Chondrocyte (in vitro differentiated cells): Measurements from ENCODE around the gene SUZ12. TPM values are rescaled to one million over a fixed set of nuclear protein-coding genes. Genes with fewer than 3 reads are reported as not detected.
"Not testable (repeated sequence)": the region's sequence is repeated elsewhere in the genome, so short reads cannot be mapped to it uniquely, and the experiment has no call there.

ENCODE experiments used
- DNase-seq: peaks from one replicate; pipeline ENCODE4 v3.0.0; 2021; ENCODE audit warnings: mixed read lengths, low spot score
- H3K27ac Mint-ChIP-seq: one replicate; pipeline ENCODE4 v1.8.0; 2021; ENCODE audit warnings: mild to moderate bottlenecking, moderate library complexity, mixed read lengths; ENCODE audit not compliant: unreplicated experiment
- H3K27me3 Mint-ChIP-seq: 2 replicates; pipeline ENCODE4 v1.8.0; 2021; ENCODE audit warnings: low read depth, mixed read lengths
- H3K36me3 Mint-ChIP-seq: 2 replicates; pipeline ENCODE4 v1.8.0; 2021; ENCODE audit warnings: low read depth, mixed read lengths
- H3K4me1 Mint-ChIP-seq: 2 replicates; pipeline ENCODE4 v1.8.0; 2021; ENCODE audit warnings: low read depth, mild to moderate bottlenecking, mixed read lengths
- H3K4me3 Mint-ChIP-seq: one replicate; pipeline ENCODE4 v1.8.0; 2021; ENCODE audit warnings: mild to moderate bottlenecking, moderate library complexity, mixed read lengths; ENCODE audit not compliant: unreplicated experiment
- H3K9me3 Mint-ChIP-seq: 2 replicates; pipeline ENCODE4 v1.8.0; 2021; ENCODE audit warnings: low read depth, mixed read lengths
- CTCF ChIP-seq: fragments of 200-600 bp; sonication (generic); IDR thresholded peaks from 2 replicates; pipeline ENCODE4 v1.5.0; 2021; ENCODE audit warnings: antibody characterized with exemption, mild to moderate bottlenecking, moderate library complexity
- total RNA-seq: library from RNA; stranded (reverse); gene quantifications from 3 replicates; pipeline ENCODE4 v1.2.1, GENCODE V29; 2021

Gene SUZ12
- total RNA-seq, 1 donor from 2014 or later = 19.5 TPM

- H3K27ac Mint-ChIP-seq = no peak overlapping the region
- no peak overlapping the region for H3K4me3 Mint-ChIP-seq
- no peaks in the 10 kb centered on the region for H3K27me3 Mint-ChIP-seq
Measured at GRCh38 chr17:31917065-31917529, 19.7 kb upstream of the SUZ12 start.

GRCh38 chr17:31917721-31918120 is 19.1 kb upstream of the SUZ12 start:
- not testable (repeated sequence) for H3K36me3 Mint-ChIP-seq, H3K4me3 Mint-ChIP-seq, H3K9me3 Mint-ChIP-seq, H3K27me3 Mint-ChIP-seq, H3K27ac Mint-ChIP-seq
- peaks cover 26% of the 10 kb centered on the region for H3K4me1 Mint-ChIP-seq
- peak; percentile 33 for DNase-seq

More at GRCh38 chr17:31917065-31917529, 19.7 kb upstream of the SUZ12 start:
- no peaks in the 10 kb centered on the region for H3K36me3 Mint-ChIP-seq
- no peak for TF ChIP-seq CTCF
- no peaks in the 10 kb centered on the region for H3K9me3 Mint-ChIP-seq
- peak; percentile 66 for DNase-seq
- peaks cover 26% of the 10 kb centered on the region for H3K4me1 Mint-ChIP-seq

- no peak for TF ChIP-seq CTCF
- no peaks in the 10 kb centered on the region for H3K36me3 Mint-ChIP-seq
- no peaks in the 10 kb centered on the region for H3K27me3 Mint-ChIP-seq
- peaks cover 26% of the 10 kb centered on the region for H3K4me1 Mint-ChIP-seq
- no peak overlapping the region for H3K4me3 Mint-ChIP-seq
- H3K27ac Mint-ChIP-seq = peak overlapping the region; percentile 19
- no peaks in the 10 kb centered on the region for H3K9me3 Mint-ChIP-seq
- peak; percentile 4 for DNase-seq
Measured at GRCh38 chr17:31918701-31919128, 18.1 kb upstream of the SUZ12 start.

GRCh38 chr17:31919802-31920525 is 16.8 kb upstream of the SUZ12 start:
- no peak overlapping the region for H3K4me3 Mint-ChIP-seq
- peak overlapping the region; percentile 77 for H3K27ac Mint-ChIP-seq
- no peaks in the 10 kb centered on the region for H3K9me3 Mint-ChIP-seq
- H3K27me3 Mint-ChIP-seq = no peaks in the 10 kb centered on the region
- TF ChIP-seq CTCF = no peak
- peaks cover 26% of the 10 kb centered on the region for H3K4me1 Mint-ChIP-seq
- DNase-seq = peak; percentile 11
- no peaks in the 10 kb centered on the region for H3K36me3 Mint-ChIP-seq

- no peak for DNase-seq
- H3K27ac Mint-ChIP-seq = no peak overlapping the region
- TF ChIP-seq CTCF = no peak
- no peaks in the 10 kb centered on the region for H3K9me3 Mint-ChIP-seq
- no peaks in the 10 kb centered on the region for H3K4me1 Mint-ChIP-seq
- no peaks in the 10 kb centered on the region for H3K27me3 Mint-ChIP-seq
- H3K4me3 Mint-ChIP-seq = no peak overlapping the region
- no peaks in the 10 kb centered on the region for H3K36me3 Mint-ChIP-seq
Measured at GRCh38 chr17:31926100-31926729, 10.6 kb upstream of the SUZ12 start.
